ENCODE data around the gene SHROOM1. TPM values are rescaled to one million over a fixed set of nuclear protein-coding genes. Genes with fewer than 3 reads are reported as not detected.

Gene SHROOM1
- total and polyA plus RNA-seq, 9 of the 15 experiments (the other 6 are each of a cell fraction or from before 2014, with no cell fraction given), result 0.44 to 26.5 (median 11.9) TPM

DNA sequence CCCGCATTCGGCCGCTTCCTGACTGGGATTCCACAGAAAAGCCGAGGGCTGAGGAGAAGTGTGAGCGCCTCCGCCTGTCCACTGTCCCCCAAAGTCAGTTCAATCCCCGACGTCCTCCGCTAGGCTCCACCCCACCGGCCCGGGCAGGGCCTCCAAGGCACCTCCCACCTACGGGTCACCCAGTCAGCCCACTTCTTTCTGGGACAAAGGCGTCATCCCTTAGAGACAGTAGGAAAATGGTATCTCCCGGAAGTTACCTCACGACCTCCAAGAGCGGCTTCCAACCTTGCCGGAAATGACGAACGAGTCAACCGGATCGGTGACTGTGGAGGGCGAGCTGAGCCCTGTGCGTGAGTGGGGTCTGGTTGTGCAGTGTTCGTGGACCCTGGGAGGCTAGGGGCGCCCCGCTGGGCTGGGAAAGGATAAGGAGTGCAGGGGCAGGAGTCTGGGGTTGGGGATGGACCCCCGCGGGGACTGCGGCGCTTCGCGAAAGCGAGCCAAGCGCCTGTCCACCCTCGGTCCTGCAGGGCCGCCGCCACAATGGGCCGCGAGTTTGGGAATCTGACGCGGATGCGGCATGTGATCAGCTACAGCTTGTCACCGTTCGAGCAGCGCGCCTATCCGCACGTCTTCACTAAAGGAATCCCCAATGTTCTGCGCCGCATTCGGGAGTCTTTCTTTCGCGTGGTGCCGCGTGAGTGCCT, 36.0 kb upstream of the SHROOM1 start, which contains the start of the genes GDF9 and UQCRQ (continued):
- TF ChIP-seq MXI1 (IDR thresholded peaks at IDR 0.05; ENCODE audit: low read depth, low read length), result 0 out of 2 replicates have a peak, but pooled peaks have one; percentile 10
- no peak for TF ChIP-seq PTRF (tag; IDR thresholded peaks at IDR 0.05)
- TF ChIP-seq ZNF133 (CRISPR knock-in tag; IDR thresholded peaks at IDR 0.05), result no peak
- no peak for TF ChIP-seq RB1 (IDR thresholded peaks at IDR 0.05; ENCODE audit: low read depth)
- TF ChIP-seq HIVEP1 (CRISPR knock-in tag; IDR thresholded peaks at IDR 0.05), result no peak
- TF ChIP-seq ZNF76 (CRISPR knock-in tag; IDR thresholded peaks at IDR 0.05; ENCODE audit: borderline replicate concordance), result no peak
- TF ChIP-seq FOXK2 (conservative IDR thresholded peaks at IDR 0.05 in 1 of 2, IDR thresholded peaks at IDR 0.05 in 1 of 2; ENCODE audit: low read depth in 2 of 2), result peak; percentile 52 to 99; a peak in 3 of 4 replicates
- TF ChIP-seq DACH1 (IDR thresholded peaks at IDR 0.05; ENCODE audit: partially characterized antibody), result no peak
- TF ChIP-seq TEAD4 (IDR thresholded peaks at IDR 0.05; ENCODE audit: low read length), result 0 out of 2 replicates have a peak, but pooled peaks have one; percentile 4
- no peak for TF ChIP-seq TEAD4 (CRISPR knock-in tag; IDR thresholded peaks at IDR 0.05; ENCODE audit: borderline replicate concordance)
- TF ChIP-seq RFX1 (IDR thresholded peaks at IDR 0.05), result peak; percentile 49; the same call in 1 of the 2 replicates
- TF ChIP-seq CSDE1 (IDR thresholded peaks at IDR 0.05), result peak in 1 of 2 experiments; percentile 54; a peak in 1 of 4 replicates
- TF ChIP-seq ZNF41 (CRISPR knock-in tag; conservative IDR thresholded peaks at IDR 0.05), result no peak
- no peak for TF ChIP-seq FOXJ2 (tag; IDR thresholded peaks at IDR 0.05)
- TF ChIP-seq NFATC3 (IDR thresholded peaks at IDR 0.05), result no peak
- peak; percentile 83 for TF ChIP-seq C11orf30 (IDR thresholded peaks at IDR 0.05; ENCODE audit: low read depth)
- TF ChIP-seq FOXJ3 (CRISPR knock-in tag; IDR thresholded peaks at IDR 0.05), result no peak
- TF ChIP-seq FOXP4 (CRISPR knock-in tag; IDR thresholded peaks at IDR 0.05; ENCODE audit: borderline replicate concordance), result no peak
- no peak for TF ChIP-seq RBM14 (IDR thresholded peaks at IDR 0.05; ENCODE audit: borderline replicate concordance, insufficient read depth, low read depth, low read length)
- TF ChIP-seq ZNF184 (CRISPR knock-in tag; IDR thresholded peaks at IDR 0.05), result no peak
- TF ChIP-seq NELFE (IDR thresholded peaks at IDR 0.05; ENCODE audit: insufficient read depth, insufficient read length), result no peak
- TF ChIP-seq ZFPM2 (CRISPR knock-in tag; IDR thresholded peaks at IDR 0.05), result no peak
- no peak for TF ChIP-seq ZNF436 (CRISPR knock-in tag; IDR thresholded peaks at IDR 0.05)
- 0 out of 2 replicates have a peak, but pooled peaks have one; percentile 49 for TF ChIP-seq RHOXF2B (CRISPR knock-in tag; conservative IDR thresholded peaks at IDR 0.05)
- TF ChIP-seq, protein P1, sequence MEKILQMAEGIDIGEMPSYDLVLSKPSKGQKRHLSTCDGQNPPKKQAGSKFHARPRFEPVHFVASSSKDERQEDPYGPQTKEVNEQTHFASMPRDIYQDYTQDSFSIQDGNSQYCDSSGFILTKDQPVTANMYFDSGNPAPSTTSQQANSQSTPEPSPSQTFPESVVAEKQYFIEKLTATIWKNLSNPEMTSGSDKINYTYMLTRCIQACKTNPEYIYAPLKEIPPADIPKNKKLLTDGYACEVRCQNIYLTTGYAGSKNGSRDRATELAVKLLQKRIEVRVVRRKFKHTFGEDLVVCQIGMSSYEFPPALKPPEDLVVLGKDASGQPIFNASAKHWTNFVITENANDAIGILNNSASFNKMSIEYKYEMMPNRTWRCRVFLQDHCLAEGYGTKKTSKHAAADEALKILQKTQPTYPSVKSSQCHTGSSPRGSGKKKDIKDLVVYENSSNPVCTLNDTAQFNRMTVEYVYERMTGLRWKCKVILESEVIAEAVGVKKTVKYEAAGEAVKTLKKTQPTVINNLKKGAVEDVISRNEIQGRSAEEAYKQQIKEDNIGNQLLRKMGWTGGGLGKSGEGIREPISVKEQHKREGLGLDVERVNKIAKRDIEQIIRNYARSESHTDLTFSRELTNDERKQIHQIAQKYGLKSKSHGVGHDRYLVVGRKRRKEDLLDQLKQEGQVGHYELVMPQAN (IDR thresholded peaks at IDR 0.05; ENCODE audit: borderline replicate concordance), result peak; percentile 83
- TF ChIP-seq TBL1XR1 (IDR thresholded peaks at IDR 0.05; ENCODE audit: low read length in 2 of 2), result peak in 1 of 2 experiments; percentile 75; a peak in 2 of 4 replicates

Measured in K562 (cell line).